Hindlimb muscle (tissue), 1 donor: Measurements from ENCODE around the gene PTPRO. TPM values are rescaled to one million over a fixed set of nuclear protein-coding genes. Genes with fewer than 3 reads are reported as not detected.
A peak's percentile ranks its signal among the peaks of the same experiment; 100 is the strongest.

Experiments
- DNase-seq: peaks from one replicate; pipeline ENCODE4 v3.0.0-alpha.2; 2013
- polyA plus RNA-seq: library from polyadenylated mRNA; unstranded; fragments of 120-200 nt; gene quantifications from one replicate; pipeline ENCODE4 v1.2.1, GENCODE V29; 2013; ENCODE audit not compliant: insufficient read length

Gene PTPRO
- polyA plus RNA-seq, 1 donor = 1.9 TPM

DNA sequence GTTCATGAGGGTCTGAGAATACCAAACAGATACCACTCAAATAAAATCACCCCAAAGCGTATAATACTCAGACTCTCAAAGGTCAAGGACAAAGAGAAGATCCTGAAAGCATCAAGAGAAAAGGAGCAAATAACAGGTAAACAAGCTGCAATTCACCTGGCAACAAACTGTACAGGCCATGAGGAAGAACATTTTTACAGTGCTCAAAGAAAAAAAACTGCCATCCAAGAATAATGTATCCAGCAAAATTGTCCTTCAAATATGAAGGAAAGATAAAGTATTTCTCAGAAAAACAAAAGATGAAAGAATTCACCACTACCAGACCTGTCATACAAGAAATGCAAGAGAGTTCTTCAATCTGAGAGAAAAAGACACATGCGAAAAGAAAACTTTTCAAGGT is 206.4 kb downstream of the PTPRO start:
- no peak for DNase-seq

GRCh38 chr12:15530361-15530760 is 208.1 kb downstream of the PTPRO start:
- DNase-seq = no peak

DNA sequence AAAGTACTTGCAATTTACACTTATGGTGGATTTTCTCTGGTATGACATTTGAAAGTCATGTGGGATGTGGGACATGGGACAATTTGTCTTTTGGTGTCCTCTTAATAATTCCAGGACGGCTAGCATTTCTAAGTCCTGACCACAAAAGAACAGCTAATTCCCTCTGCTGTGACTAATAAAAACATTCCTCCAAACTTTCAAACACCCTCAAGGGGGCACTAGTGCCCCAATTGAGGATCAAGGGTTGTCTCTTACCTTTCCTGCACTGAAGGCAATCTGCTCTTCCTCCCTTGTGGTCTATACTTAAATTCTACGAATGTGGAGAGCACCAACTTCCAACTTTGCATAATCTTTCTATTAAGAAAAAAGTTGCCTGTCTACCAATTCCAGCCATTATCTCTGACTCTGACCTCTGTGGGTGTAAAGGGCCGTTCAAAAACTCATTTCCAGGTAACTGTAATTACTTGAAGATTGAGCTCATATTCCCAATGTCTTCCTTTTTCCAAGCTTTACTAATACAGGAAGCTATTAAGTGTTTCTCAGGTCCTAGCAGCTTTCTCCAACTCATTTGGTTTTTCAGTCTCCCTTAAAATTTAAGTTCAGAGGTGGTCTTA is 210.2 kb downstream of the PTPRO start:
- DNase-seq = peak; percentile 27

DNA sequence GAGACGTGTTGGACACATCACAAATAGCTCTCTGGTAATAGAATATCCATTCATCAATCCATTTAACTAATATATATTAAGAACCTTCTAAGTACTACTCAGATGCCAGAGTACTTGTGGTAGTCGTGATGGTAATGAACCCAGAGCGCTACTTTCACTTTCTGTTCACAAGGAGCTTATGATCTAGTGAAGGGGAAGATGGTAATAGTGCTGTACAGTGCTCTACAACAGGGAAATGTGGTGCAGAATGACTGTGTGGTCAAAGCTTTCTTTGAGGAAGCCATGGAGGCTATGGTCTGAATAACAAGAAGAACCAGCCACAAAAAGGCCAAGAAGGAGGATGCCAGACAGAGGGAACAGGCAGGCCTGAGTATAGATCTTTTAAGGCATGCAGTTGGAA is 212.0 kb downstream of the PTPRO start:
- no peak for DNase-seq

DNA sequence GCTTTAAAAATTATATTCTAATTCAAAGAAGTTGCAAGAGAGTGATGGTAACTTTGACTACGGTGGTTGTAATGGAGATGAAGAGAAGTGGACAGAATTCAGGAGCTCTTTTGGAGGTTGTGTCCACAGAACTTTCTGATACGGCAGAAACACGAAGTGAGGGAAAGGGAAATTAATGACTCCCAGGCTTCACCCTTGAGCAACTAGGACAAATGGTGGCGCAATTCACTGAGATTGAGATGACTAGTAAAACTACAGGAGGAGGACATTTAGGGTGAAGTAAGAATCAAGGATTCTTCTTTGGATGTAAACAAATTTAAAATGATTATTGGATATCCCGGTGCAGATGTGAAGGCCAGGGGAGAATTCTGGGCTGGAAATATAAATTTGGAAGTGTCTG is 212.6 kb downstream of the PTPRO start:
- DNase-seq = no peak

DNA sequence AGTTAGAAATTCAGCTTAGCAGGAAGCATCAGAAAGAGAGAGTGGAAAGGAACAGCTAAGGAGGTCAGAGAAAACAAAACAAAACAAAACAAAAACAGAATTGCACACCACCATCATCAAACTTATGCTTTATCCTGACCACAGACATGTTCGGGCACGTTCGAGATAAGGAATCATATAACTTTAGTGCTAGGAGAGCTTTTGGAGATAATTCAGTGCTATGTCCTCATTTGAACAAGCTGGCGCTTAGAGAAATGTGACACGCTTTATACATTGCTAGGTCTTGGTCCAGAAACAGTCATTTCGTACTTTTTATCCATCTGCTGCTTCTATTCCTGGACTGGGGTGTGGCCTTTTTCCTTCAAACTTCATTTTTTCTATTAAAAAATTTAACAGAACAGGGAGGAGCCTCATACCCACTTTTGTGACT is 213.1 kb downstream of the PTPRO start:
- no peak for DNase-seq

- no peak for DNase-seq
These were observed 214.1 kb downstream of the PTPRO start for GRCh38 chr12:15536446-15536845.

GRCh38 chr12:15538881-15539280 is 216.6 kb downstream of the PTPRO start:
- DNase-seq = no peak

DNA sequence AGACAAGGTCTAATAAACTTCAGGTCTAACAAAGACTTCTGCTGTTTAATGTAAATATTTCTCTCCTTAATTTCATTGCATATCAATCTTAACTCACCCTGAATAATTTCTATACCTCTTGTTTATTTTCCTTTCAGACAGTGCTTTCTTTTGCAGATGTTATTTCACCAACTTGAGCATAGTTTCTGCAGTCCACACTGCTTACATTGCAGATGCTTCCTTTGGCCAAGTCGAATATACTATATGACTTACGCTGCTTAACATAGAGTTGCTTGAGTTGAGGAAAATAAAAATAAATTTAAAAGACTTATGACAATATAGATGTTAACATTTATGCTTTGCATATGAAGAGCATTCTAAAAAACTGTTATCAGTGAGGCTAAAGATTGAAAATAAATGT is 217.7 kb downstream of the PTPRO start:
- no peak for DNase-seq

GRCh38 chr12:15540469-15540872 is 218.2 kb downstream of the PTPRO start:
- no peak for DNase-seq

DNA sequence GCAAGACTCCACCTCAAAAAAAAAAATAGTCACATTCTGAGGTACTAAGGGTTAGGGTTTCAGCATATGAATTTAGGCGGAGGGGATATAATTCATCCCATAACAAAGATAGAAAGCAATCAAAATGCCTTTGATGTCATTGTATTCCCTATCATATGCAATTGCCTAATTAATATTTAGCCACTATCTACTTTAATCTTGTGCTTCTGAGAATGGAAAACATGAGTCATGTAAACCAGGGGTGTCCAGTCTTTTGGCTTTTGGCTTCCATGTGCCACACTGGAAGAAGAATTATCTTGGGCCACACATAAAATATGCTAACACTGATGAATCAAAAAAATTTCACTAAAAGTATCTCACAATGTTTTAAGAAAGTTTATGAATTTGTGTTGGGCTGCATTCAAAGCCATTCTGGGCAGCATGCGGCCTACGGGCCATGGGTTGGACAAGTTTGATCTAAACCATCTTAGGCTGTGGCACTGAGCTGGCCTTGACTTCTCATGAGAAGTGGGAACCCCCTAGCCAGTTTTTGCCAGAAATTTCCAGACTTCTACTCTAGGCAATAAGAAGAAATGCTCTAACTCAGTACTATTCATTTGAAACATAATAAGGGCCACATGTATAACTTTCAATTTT is 219.8 kb downstream of the PTPRO start:
- no peak for DNase-seq

GRCh38 chr12:15543347-15543746 is 221.0 kb downstream of the PTPRO start:
- no peak for DNase-seq

- no peak for DNase-seq
These were observed 222.3 kb downstream of the PTPRO start for GRCh38 chr12:15544589-15544988.

GRCh38 chr12:15545334-15545733 is 223.0 kb downstream of the PTPRO start:
- DNase-seq = no peak

- DNase-seq = no peak
These were observed 223.9 kb downstream of the PTPRO start for GRCh38 chr12:15546102-15546701.

DNA sequence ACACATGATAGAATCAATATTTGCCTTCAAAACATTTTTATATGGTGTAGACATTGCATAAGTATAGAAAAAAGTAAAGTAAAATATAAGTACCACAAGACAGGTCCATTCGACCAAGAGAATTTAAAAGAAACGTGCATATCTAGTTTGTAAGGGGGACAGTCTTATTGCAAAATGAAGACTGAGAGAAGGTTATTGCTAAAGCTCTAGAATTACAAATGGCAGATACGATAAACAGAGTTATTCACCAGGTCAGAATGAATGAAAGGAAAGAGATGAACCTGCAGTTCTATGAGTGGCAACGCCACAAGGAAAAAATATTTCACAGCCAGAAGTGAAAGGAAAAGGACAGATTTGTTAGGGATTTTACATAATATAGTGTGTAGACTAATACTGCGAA is 224.8 kb downstream of the PTPRO start:
- DNase-seq = no peak

GRCh38 chr12:15547691-15548090 is 225.4 kb downstream of the PTPRO start:
- DNase-seq = no peak

DNA sequence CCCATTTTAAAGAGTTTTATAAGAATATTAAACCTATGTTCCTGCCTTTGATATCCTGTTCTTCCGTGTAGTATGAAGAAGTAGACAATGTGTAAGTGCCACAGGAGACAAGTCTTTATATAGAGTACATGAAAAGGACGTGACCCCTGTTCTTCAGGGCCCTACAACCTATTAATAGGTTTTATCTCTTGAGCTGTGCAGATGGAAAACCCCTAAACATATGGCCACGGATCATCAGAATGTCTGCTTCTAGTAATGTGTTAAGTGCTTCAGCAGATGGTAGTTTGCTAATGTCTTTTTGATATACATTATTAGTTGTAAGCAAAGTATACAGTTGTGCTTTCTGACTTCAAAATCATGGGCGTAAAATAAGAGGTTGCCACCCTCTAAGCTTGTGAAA is 228.5 kb downstream of the PTPRO start:
- DNase-seq = no peak

DNA sequence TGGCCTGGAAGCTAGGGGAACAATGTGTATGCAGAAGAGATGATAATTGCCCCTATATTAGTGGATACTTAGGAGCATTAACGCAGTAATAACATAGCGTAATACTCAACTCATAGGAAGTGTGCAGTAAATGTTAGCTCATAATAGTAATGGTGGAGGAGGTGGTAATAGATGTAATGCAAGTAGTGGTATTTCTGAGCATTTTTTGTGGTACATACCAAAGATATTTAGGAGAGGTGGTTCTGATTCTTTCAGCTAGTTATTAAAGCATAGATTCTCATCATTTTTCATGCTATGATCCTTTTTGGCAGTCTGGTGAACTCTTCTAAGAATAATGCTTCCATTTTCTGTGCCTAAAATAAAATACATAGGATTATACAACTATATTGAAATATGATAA is 233.1 kb downstream of the PTPRO start:
- no peak for DNase-seq

GRCh38 chr12:15556411-15557102 is 234.2 kb downstream of the PTPRO start:
- no peak for DNase-seq

DNA sequence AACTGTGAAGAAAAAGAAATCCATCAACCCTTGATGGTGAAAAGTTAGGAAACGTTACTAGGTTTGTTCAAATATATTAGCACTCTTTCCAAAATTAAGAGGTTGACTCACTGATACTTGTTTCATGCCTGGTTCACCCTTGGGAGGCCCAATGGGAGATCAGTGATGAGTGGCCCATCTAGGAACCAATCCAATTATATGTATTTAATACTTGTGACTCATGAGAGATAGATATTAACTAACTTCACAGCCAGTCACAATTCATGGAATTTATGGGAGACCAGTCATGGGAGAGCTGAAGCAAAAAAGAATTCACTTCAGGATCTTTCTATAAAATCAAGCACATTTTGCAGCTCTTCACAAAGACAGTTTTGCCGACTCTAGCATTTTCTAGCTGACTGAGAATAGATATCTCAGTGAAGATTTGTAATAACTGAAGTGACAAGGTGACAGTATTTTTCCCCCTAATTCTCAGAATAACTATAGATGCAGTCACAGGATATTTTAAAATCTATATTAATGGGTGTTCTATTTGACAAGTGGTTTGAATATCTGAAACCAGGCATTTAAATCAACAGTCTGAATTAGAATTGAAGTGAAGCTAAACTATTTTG is 236.7 kb downstream of the PTPRO start:
- no peak for DNase-seq

DNA sequence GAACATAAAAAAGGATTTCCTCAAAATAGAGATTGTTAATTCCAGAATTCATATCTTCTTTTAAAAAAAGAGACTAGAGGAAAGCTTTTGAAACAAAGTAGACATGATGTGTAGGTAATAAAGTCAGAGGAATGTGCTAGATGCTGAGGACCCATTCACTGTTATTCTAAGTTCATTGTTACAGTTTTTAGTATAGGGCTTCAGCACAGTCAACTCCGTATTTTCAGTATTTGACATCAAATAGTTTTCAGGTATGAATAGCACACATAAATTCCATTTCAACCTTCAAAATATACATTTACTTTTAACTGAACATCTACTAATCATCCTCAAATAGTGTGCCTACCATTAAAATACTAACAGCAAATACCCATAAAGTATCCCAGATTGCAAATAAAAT is 239.1 kb downstream of the PTPRO start:
- DNase-seq = no peak

GRCh38 chr12:15562263-15562662 is 240.0 kb downstream of the PTPRO start:
- peak; percentile 54 for DNase-seq
